Measurements from ENCODE around the gene FTCDNL1.

Gene FTCDNL1

DNA sequence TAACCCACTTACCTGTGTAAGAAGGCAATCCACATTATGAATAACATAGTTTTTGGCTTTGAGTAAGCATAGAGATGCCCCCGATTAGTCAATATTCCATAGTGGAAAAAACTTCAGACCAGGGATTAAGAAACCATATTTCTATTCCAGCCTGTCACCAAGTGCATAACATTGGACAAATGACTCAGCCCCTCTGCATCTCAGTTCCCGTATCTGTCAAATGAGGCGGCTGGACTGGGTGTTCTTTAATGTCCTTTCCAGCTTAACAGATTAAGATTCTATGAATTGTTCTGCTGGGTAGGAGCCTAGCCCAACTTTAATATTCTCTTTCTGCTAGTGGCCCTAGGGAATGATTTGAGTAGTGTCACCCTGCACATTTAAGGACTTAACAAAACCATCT is 11.8 kb upstream of the FTCDNL1 start:
- DNase-seq (ENCODE audit: low spot score) = no peak
- TF ChIP-seq, protein P1, sequence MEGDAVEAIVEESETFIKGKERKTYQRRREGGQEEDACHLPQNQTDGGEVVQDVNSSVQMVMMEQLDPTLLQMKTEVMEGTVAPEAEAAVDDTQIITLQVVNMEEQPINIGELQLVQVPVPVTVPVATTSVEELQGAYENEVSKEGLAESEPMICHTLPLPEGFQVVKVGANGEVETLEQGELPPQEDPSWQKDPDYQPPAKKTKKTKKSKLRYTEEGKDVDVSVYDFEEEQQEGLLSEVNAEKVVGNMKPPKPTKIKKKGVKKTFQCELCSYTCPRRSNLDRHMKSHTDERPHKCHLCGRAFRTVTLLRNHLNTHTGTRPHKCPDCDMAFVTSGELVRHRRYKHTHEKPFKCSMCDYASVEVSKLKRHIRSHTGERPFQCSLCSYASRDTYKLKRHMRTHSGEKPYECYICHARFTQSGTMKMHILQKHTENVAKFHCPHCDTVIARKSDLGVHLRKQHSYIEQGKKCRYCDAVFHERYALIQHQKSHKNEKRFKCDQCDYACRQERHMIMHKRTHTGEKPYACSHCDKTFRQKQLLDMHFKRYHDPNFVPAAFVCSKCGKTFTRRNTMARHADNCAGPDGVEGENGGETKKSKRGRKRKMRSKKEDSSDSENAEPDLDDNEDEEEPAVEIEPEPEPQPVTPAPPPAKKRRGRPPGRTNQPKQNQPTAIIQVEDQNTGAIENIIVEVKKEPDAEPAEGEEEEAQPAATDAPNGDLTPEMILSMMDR (IDR thresholded peaks at IDR 0.05; ENCODE audit: borderline replicate concordance, control extremely low read depth, extremely low read depth, insufficient read depth, missing control alignments) = no peak
- in situ Hi-C loops (cut with MboI; ENCODE audit: low sequenced_read_pairs, unreplicated experiment) = no loop called here

DNA sequence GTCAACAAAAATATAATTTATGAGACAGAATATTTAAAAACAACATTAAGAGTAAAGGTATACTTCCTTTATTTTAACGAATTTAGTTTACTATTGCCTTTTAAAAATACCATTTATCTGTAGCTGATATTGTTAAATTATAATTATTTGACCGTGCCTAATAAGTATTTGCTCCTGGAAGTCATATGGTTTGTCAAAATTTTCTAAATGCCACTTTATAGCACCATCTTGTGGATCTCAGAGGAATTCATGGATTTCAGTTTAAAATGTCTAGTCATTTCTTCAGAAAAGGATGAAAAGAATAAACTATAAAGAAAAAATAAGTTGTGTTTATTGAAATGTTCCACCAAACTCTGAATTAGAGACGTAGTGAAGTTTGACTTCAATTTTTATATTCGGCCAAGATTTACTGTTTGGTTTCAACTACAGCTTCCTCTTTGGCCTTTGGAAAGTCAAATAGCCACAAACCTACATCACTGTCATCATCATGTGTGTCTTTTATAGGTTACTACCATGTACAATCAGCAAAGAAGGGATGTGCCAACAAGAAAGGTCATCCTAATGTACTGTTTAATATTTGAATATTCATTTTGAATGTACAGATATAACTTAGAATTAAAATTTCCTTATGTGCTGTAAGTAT is 10.3 kb upstream of the FTCDNL1 start:
- DNase-seq (ENCODE audit: low spot score) = peak; percentile 25
- in situ Hi-C loops (cut with MboI; ENCODE audit: low sequenced_read_pairs, unreplicated experiment) = no loop called here
- TF ChIP-seq, protein P1 (IDR thresholded peaks at IDR 0.05; ENCODE audit: borderline replicate concordance, control extremely low read depth, extremely low read depth, insufficient read depth, missing control alignments) = peak; percentile 34

DNA sequence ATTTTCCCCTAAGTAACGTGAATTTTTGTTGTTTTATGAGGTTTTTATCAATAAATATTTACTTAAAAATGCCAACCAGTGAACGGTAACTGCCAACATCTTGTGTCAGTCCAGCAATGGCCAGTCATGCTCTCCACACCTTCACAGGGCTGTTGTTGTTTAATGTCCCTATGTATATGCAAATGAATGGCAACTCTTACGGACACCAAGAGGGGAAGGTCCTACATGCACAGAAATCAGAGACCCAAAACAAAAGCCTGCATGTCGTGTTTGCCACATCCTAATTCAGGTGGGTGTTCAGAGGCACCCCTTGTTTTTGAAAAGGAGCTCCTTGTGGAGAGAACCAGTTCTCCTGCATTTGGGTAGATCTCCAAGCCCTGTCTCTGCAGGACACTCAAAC is 4.8 kb upstream of the FTCDNL1 start:
- no peak for DNase-seq (ENCODE audit: low spot score)
- TF ChIP-seq, protein P1 (IDR thresholded peaks at IDR 0.05; ENCODE audit: borderline replicate concordance, control extremely low read depth, extremely low read depth, insufficient read depth, missing control alignments) = no peak
- in situ Hi-C loops (cut with MboI; ENCODE audit: low sequenced_read_pairs, unreplicated experiment) = no loop called here

DNA sequence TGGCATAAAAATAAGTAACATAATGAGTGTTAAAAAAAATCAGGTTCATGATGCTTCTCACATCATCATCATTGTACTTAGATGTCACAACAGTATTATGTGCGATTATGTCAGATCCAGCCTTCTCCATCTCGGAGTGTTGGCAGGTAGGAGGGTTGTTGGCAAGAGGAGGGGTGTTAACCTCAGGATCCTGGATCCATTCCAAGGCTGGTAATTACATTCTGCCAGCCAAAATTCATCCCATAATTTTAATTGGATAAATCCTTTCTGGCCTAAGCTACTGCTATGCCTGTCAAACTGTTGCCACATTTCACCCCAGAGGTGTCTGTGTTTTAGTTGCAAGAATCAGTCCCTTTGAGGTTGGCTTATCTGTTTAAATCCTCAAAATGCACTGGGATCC is 891 bp upstream of the FTCDNL1 start:
- in situ Hi-C loops (cut with MboI; ENCODE audit: low sequenced_read_pairs, unreplicated experiment) = no loop called here
- TF ChIP-seq, protein P1 (IDR thresholded peaks at IDR 0.05; ENCODE audit: borderline replicate concordance, control extremely low read depth, extremely low read depth, insufficient read depth, missing control alignments) = no peak
- no peak for DNase-seq (ENCODE audit: low spot score)

DNA sequence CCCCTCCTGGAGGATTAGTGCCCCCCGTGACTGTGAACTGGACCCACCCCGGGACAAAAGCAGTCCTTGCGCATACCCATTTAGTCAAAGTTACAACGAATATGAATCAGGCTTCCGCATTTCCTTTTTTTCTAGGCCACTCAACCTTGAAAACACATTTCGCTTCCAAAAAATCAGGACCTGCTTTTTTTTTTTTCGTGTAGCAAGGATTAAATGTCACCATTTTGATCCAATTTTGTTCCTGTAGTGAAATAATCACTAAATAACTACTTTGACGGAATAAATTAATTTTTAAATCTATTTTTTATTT is 464 bp upstream of the FTCDNL1 start:
- in situ Hi-C loops (cut with MboI; ENCODE audit: low sequenced_read_pairs, unreplicated experiment) = no loop called here
- DNase-seq (ENCODE audit: low spot score) = no peak
- TF ChIP-seq, protein P1 (IDR thresholded peaks at IDR 0.05; ENCODE audit: borderline replicate concordance, control extremely low read depth, extremely low read depth, insufficient read depth, missing control alignments) = no peak

DNA sequence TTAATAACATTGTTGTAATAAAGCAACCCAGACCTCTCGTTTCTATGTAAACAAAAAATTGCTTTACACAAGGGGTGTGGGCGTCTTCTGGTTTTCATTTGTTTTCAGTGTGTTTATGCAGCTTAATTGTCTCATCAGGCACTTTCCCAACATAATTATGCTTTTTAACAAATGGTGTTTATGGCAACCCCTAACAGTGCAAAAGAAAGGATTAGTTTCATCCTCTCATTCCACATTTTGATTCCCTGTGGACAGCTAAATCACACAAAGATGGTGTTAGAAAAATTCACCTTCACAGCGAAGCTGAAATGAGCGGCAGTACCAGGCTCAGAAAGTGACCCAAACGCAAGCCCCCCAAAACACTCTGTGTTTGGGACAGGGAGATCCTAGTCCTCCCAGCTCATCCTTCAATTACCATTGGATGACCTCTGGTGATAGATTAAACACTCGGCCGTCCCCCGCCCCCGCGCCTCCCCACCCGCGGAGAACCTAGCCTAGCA is 724 bp downstream of the FTCDNL1 start:
- no peak for DNase-seq (ENCODE audit: low spot score)
- TF ChIP-seq, protein P1 (IDR thresholded peaks at IDR 0.05; ENCODE audit: borderline replicate concordance, control extremely low read depth, extremely low read depth, insufficient read depth, missing control alignments) = no peak

More for the DNA sequence above, 724 bp downstream of the FTCDNL1 start:
- in situ Hi-C loops (cut with MboI; ENCODE audit: low sequenced_read_pairs, unreplicated experiment) = no loop called here
